HG03108 (cell line): ENCODE data around the gene NR1I3.
"Not testable (repeated sequence)": the region's sequence is repeated elsewhere in the genome, so short reads cannot be mapped to it uniquely, and the experiment has no call there.

ENCODE experiments used
- ATAC-seq: cut with Tn5 transposase; IDR thresholded peaks from one replicate; pipeline ENCODE4 v1.9.1; 2021; ENCODE audit warnings: moderate library complexity; ENCODE audit not compliant: unreplicated experiment

Gene NR1I3, protein sequence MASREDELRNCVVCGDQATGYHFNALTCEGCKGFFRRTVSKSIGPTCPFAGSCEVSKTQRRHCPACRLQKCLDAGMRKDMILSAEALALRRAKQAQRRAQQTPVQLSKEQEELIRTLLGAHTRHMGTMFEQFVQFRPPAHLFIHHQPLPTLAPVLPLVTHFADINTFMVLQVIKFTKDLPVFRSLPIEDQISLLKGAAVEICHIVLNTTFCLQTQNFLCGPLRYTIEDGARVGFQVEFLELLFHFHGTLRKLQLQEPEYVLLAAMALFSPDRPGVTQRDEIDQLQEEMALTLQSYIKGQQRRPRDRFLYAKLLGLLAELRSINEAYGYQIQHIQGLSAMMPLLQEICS

DNA sequence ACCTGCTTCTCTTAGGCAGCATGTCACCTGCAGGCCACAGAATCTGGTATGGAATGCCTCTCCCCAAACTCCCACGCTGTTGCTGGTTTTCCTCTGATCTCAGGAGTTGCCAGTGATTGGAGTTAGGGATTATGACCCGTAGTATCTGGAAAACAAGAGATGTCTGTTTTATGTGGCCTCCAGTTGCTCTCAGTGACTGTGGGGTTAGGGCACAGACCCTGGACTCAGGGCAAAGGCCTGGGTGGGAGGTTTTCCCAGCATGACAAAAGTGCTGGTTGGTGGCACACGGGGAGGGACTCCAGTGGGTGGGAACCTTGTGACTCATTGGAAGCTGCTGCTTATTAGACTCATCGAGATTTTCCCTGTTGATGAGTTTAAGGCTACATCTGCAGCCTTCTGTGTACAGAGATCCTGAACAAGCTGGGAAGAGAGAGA lies at the start of gene NR1I3:
Gene NR1I3, minus strand, starts transcription at position 165 of the 435 bp plus-strand sequence. CDS start 1,638 bp downstream, outside the sequence.
- ATAC-seq, result no peak

DNA sequence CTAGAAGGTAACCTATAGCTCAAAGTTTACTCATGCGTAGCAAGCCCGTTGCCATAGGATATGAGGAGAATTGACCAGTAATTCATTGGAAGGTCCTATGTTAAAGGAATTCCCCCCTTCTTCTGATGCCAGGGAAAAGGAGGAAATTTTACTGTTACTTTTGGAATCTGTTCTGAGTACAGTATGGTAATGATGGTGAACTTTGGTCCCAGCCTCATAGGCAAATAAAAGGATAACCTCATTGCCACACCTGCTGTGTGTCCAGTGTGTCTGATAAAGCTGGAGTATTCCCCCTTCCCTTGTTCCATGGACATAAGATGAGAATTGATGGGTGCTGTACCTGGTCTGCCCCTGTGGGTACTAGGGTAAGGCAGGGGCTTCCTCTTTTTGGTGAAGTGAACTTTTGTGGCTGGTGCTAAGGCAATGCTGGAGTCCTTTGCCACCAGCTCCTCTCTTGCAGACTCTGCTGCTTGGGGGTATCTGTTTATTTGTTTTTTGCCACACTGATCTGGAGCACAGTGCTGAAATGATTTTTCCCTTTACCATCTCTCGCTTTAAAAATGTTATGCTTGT lies 49.6 kb upstream of the NR1I3 start:
- no peak for ATAC-seq

DNA sequence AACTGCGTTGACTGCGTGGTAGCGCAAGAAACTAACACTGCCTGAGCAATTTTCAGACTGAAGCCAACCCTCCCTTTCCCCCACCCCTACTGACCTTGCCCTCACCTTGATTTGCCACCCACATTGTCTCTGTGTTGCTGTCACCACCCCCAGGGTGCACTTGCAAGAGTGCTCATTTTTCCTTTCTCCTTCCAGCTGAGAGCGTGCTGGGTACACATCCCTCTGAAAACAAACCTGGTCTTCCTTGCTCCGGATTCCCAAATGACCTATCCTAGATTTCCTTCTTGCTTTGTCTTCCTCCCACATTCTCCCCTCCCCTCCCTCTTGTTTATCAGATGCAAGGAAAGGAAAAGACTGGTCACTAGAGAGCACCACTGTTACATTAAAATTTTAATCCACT lies 47.5 kb upstream of the NR1I3 start:
- ATAC-seq, result no peak

DNA sequence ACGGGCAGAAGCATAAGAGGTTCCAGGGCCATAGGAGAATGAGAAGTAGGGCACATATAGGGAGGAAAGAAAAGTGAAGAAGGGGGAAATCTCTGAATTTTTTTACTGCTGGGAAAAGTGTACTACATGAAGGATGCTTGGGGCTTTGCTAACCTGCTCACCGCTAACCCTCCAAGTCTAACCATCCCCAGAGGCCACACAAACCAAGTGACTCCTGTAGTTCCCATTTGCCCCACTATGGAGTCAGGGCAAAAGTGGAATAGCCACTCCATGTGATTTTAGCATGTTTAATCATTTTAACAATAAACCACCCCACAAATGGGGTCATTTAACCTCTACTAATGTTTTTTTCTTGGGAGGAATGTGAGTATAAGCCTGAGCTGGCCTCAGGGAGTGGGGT lies 47.1 kb upstream of the NR1I3 start:
- no peak for ATAC-seq

DNA sequence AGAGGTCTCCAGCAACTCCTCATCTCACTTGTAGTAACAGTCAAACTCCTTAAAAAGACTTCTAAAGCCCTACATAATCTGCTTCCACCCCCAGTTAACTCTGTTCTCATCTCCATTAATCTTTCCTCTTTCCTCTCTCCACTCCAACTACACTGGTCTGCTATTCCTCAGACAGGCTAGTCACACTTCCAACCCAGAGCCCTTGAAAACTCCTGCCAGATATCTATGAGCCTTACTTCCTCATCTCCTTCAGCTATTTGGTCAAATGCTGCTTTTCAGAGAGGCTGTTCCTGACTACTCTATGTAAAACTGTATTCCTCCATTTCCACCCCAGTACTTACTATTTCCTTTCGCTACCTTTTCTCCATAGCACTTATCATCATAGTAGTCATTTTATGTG lies 45.0 kb upstream of the NR1I3 start:
- no peak for ATAC-seq

DNA sequence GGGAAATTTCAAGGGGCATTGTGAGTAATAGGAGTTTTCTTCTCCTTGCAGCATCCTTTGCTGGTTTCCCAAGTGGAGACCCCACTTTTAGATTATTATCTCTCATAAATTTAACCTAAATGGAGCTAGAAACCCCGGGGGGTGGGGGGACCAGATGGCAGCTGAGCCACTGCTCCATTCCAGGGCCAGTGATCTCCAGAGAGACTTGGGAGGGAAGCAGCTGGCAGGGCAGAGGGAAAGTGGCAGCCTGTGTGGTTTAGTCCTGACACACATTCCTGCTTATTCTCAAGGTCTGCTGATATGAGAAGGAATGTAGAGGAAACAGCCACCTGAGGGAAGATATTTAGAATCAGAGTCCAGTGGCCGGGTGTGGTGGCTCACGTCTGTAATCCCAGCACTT lies 36.9 kb upstream of the NR1I3 start:
- ATAC-seq, result no peak

DNA sequence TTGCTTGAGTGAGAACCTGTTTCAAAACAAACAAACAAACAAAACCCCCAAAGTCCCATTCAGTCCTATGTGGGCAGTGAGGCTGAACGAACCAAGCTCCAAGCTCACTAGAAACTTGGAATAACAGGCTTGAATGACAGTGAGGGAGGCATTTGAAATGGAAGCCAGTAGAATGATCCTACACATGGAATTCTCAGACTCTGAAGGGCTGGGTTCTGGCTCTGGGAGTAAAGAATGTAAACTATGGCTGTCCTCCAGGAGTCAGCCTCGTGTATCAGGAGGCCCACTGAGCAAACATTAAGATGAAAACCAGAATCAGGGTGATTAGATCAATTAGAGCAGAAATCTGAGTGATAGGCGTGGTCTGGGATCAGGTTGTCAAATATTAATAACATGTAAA lies 35.4 kb upstream of the NR1I3 start:
- ATAC-seq, result no peak

DNA sequence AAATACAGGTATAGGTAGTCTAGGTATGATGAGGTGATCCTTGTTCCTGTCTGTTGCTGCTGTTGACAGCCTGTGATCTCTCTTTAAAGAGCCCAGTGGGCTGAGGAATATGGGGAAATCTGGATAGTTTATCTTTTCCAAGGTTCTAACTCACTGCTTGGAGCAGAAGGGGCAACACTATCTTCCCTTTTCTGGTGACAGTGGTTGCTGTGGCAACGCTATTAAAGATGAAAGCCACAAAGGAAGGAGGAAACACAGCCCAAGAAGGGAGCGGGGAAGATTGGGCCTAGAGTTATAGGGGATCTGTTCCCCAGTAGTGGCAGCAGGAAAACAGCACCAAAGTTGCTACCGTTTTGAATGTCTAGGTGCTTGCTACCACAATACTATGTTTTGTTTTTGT lies 29.3 kb upstream of the NR1I3 start:
- ATAC-seq, result no peak

DNA sequence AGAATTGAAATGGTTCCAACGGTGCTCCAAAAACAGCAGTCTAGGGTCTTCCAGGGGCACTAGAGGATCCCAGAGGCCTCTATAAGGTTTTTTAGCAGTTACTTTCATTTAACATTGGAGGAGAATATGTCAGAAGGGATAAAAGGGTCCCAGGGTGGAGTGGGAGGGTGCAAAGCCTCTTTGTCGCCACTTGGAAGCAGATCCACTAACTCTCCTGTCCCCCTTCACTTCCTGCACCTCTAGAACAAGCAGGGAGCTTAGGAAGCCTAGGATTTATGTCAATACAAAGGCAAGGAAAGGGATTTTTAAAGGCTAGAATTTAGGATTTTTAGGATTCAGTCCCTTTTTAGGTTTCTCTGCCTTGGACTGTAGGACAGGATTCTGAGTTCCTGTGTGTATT lies 28.8 kb upstream of the NR1I3 start:
- ATAC-seq, result no peak

DNA sequence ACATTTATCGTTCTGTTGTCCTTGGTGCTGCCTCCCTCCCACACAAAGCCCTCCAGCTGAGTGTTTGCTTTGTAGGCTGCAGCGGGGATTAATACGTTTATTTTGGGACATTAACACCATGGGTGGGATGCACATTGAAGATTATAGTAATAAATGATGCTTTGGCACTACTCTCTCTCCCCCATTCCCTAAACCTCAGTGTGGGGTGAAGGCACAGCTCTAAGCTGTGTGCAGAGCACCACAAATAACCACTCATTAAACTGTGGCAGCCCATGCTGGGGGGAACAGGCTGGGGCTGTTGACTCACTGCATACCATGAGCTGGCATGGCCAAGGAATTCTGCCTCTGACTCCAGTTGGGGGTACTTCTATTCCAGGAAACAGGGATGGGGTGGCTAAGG lies 28.2 kb upstream of the NR1I3 start:
- no peak for ATAC-seq

DNA sequence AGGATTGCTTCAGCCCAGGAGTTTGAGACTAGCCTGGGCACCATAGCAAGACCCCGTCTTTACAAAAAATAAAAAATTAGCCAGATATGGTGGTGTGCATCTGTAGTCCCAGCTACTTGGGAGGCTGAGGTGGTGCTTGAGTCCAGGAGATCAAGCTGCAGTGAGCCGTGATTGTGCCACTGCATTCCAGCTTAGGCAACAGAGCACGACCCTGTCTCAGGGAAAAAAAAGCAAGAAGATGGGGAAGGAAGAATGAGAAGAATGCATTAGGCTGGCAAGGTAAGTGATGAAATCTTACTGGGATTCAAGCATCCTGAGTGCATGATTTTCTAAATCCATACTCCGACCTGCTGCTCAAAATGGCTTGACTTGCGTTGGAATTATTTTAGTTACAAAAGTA lies 27.3 kb upstream of the NR1I3 start:
- no peak for ATAC-seq

DNA sequence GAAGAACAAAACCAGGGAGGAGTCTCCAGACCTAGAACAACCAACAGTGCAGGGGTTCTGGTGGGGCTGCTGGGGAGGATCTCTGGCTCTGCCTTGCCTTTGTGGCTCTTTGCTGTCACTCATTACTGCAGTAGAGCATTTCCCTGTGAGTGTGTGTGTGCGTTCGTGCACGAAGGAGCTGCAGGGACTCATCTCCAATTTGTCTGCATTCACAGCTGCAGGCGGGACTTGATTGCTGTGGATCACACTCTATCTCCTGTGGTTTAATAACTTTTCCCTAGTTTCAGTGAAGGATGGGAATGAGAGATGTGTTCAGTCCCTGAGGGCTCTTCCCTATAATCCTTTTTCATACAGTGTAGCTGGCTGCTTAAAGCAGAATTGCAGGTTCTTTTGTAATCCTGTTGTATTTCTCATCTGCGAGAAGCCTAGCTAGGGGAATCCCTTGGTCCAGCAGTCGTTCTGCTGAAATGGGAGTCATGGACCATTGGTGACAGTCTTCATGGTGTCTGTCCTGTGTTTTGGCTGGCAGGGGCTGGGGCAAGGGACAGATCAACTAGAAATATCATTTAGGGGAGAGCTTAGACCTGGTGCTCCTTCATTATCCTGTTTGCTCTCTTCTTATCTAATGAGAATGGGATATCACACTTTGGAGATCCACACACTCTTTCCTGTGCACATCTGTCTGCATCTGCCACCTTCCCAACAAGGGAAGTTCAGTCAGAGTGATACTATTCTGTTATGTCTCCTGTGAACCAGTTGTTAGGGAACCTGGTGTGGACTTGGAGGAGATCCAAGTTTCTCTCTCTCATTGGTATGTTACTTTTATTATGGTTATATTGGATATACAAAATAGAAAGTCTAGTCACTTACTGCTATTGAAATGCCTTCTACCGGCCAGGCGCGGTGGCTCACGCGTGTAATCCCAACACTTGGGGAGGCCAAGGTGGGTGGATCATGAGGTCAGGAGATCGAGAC lies 23.5 kb upstream of the NR1I3 start:
- ATAC-seq, result no peak

DNA sequence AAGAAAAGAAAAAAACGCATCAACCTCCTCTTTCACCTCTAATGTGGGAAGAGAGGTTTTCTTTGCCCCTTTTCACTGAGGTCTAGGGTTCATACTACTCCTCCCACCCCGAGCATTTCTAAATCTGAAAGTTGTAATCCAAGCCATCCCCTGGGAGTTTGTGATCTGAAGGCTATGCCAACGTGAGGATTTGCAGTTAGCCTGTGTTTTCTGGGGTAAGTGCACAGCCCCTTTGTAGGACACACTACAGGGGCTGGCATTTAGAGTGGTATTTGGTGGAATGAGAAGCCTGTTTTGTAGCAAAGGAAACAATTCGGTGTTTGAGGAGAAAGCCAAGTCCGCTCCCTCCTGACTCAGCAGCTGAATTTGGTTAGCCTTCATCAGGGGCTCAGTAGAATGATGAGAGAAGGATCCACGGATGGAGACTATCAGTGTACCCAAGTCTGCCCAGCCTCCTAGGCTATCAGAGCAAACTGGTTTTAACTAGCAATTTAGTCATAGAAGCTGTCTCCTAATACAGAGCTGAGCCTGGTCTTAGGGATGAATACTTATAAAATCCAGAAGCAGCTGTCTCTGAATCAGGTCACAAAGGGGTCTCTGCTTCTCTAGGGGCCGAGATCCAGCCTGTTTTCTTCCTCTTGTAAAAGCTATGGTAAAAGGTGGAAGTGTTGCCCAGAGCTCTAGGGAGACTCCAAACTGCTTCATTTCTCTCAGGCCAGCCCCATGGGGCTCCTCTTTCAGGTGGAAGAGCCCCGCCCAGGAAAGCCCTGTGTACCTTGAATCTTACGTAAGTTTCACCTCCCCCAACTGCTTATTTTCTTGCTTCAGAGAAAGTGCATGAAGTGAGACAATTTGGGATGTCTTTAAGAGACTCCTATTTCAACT lies 22.6 kb upstream of the NR1I3 start:
- ATAC-seq, result no peak

DNA sequence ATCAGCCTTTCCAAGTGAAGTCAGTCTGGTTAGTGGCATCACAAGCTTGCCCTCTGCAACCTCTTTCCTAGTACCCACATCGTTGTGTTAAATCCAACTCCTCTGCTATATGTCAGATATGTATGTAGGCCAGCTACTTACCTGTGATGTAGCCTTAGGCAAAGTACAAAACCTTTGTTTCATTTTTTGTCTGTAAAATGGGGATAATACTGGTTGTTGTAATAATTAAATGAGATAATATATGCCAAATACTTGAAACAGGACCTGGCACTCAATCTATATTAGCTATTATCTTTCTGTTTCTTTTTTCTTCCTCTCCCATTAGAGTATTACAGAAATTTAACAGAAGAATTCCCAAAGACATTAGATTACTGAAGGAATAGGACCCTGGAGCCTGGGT lies 21.8 kb upstream of the NR1I3 start:
- no peak for ATAC-seq

DNA sequence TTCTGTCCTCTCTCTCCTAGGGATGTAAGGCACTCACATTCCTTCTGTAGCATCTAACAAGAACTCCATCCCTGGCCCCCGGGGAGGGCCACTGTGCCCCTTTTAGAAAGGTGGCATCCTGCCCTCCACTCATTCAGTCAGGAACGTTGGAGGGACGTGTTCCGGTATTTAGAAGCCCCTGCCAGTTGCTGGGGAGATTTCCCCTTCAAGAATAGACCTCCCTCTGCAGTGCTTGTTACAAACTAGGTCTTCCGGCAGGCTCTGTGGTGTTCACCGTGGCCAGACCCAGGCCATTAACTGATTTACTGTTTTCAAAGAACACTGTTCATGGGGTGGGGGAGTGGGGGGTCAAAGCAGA lies 21.3 kb upstream of the NR1I3 start:
- no peak for ATAC-seq

DNA sequence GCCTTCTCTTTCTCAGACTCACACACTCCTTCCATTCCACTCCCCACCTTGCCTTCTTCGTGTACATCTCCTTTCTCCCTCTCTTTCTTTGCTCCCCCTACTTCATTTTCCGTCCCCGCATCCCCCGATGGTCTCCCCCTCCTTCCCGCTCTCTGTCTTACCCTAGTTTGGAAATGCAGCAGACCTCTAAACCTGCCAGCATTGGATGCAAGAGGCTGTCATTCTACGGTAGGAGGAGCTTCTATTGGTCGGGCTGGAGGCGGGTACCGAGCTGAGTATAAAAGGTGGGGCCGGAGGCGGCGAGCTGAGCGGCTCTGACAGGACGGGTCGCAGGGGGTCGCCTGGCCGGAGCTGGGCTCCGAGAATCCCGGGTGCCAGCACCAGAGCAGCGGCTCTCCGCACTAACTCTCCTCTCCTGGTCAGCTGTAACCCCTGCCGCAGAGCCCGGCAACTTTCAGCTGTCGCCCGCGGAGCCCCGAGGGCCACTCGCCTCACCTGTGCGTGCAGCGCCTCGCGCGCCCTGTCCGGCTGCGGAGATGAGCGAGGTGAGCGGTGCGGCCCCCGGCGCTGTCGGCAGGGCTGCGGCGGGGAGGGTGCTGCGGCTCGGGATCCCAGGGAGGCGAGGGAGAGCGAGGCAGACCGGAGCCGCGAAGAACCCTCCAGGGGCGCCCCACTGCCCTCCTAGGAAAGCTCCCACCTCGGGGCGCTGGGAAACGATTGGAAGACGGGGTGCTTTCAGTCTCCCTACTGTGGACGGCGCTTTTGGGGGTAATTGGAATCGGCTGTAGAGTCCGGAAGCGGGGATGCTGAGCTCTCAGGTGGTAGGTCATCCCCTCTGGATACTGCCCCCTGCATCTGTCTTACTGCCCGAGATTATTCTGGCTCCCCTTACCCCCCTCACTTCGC lies 20.7 kb upstream of the NR1I3 start, which contains the start of gene PCP4L1:
Gene PCP4L1, plus strand, starts transcription at position 307 of the 906 bp plus-strand sequence. Its CDS starts 230 bp downstream, at position 537.
- ATAC-seq, result no peak

DNA sequence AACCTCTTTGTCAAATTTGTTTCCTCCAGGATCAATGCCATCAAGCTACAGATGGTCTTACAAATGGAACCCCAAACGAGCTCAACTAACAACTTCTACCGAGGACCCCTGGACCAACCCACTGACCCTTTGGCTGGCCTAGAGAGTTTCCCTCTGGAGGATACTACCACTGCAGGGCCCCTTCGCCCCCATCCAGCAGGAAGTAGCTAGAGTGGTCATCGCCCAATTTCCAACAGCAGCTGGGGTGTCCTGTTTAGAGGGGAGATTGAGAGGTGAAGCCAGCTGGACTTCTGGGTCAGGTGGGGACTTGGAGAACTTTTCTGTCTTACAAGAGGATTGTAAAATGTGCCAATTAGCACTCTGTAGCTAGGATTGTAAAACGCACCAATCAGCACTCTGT lies 19.1 kb upstream of the NR1I3 start:
- not testable (repeated sequence) for ATAC-seq

DNA sequence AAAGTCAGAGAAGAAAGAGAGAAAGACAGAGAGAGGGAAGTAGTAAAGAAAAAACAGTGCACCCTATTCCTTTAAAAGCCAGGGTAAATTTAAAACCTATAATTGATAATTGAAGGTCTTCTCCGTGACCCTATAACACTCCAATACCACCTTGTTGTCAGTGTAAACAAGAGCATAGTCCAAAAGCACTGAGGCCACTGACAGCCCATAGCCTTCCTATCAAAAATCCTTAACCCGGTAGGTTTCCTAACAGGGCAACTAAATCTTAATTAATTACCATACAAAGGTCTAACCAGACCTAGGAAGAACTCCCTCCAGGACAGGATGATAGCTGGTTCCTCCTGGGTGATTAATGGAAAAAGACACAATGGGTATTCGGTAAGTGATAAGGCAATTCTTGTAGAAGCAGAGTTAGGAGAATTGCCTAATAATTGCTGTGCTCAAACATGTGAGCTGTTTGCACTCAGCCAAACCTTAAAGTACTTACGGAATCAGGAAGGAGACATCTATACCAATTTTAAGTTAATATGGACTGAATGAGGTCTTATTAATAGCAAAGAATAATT lies 18.0 kb upstream of the NR1I3 start:
- ATAC-seq, result not testable (repeated sequence)

DNA sequence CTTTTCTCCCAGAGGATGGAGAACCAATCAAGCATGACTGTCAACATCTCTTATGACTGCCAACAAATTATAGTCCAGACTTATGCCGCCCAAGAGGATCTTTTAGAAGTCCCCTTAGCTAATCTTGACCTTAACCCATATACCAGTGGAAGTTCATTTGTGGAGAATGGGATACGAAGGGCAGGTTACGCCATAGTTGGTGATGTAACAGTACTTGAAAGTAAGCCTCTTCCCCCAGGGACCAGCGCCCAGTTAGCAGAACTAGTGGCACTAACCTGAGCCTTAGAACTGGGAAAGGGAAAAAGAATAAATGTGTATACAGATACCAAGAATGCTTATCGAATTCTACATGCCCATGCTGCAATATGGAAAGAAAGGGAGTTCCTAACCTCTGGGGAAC lies 17.3 kb upstream of the NR1I3 start:
- ATAC-seq, result not testable (repeated sequence)
